ENCODE data around the gene THAP11.
"Not testable (repeated sequence)": the region's sequence is repeated elsewhere in the genome, so short reads cannot be mapped to it uniquely, and the experiment has no call there.

THAP11 gene

DNA sequence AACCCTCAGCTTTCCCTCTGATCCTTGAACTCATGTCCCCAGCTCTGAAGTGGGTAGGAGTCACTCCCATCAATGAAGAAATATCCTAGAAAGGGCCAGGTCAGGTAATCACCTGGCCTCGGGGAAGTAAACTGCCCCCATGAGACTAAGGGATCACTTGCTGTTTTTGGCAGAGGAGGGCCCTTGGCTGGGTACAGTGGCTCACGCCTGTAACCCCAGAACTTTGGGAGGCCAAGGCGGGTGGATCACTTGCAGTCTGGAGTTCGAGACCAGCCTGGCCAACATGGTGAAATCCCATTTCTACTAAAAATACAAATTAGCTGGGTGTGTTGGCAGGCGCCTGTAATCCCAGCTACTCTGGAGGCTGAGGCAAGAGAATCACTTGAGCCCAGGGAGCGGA, 21.9 kb downstream of the THAP11 start:
- DNase-seq = not testable (repeated sequence)

DNA sequence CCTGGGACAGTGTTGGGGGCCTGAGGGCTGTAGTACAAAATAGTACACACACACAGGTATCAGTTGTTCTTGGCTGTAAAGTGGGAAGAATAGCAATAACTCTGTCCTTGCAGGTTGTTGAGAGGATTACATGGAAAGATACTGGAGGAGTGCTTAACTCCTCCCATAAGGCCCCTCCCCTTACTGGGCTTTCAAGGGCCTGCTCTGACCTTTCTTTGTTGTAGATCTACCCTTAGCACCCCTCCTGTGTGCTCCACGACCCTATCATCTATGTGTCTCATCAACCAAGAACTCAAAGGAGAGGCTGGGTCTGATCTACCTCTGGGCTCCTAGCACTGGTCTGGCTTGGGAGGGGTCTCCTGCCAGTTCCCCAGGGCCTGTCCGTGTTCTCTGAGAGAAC, 22.5 kb downstream of the THAP11 start:
- DNase-seq = no peak

DNA sequence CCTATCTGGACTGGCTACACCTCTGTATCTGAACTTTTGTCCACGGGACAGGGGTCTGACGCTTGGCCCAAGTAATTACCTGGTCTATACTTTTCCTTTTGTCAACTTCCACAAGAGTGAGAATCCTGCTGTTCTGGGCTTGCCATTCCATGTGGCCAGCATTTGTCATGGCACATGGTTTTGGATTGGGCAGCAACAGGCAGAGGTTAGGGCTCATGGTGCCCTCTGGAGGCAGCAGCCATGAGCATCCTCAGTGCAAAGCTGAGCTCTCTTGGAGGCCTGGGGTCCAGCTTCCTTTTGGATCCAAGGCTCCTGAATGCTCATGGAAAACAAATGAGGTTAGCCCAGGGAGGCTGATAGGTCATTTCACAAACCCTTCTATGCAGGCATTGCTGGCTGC, 23.2 kb downstream of the THAP11 start:
- DNase-seq = peak in 1 of 5 donors; percentile 24

DNA sequence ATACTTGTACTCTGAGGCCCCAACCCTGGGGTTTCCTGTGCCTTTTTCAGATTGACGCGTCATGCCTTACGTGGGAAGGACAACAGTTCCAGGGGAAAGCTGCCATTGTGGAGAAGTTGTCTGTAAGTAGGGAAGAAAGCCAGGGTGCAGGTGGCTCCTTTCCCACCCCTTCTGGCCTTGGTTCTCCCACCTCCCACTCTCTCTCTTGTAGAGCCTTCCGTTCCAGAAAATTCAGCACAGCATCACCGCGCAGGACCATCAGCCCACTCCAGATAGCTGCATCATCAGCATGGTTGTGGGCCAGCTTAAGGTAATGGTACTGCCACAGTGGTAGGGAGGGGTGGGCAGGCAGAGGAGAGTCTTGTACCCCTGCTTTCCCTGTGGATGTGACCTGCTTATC, 26.2 kb downstream of the THAP11 start:
- no peak for DNase-seq

DNA sequence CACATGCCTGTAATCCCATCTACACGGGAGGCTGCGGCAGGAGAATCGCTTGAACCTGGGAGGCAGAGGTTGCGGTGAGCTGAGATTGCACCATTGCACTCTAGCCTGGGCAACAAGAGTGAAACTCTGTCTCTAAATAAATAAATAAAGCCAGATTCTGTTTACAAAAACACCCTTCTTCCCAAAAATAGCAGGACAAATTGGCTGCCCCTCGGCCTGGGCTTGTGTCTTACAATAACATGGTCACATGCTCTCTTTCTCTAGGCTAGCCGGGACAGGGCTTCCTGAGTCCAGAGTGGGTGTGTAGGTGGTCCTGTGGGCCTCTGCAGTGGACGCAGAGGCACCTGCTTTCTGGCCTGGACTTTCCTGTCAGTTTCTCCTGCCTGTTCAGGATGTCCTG, 27.5 kb downstream of the THAP11 start:
- DNase-seq = no peak

DNA sequence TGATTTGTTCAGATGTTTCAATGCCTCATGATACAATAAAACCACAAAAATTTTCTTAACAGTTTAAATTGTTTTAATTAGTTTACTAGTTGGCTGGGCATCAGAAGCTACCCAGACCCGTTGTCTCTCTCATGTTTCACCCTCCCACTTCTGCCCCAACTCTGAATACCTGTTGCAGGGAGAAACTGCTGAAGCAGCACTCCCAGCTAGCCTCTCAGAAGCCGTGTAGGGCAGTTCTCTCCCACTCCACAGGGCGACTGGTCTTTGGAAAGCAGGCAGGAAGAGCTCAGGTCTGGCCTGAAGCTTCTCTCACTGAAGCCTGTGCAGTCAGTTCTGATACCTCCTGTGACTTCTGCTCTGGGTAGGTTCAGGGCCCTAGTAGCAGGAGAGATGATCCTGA, 29.1 kb downstream of the THAP11 start:
- DNase-seq = no peak

DNA sequence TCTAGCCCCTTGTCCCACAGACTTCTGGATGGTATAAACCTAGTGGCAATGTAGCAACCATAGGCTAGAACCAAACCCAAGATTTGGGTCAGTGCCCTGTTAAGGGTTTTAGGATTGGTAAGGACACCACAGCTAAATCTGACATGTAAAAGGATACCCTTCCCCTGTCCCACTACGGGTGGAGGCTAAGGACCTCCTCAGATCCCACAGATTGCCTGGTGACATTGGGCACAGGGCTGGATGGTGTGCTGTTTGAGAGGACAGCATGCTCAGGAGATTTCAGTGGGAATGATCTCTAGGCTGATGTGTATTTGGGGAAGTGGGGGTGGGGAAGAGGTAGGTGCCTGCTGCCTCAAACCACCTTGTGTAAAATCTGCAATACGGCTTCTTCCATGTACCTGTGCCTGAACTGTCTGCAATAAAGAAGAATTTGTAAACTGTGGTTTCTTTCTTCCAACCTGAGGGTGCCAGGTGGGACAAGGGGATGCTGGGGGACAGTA, 30.1 kb downstream of the THAP11 start:
- DNase-seq = no peak

DNA sequence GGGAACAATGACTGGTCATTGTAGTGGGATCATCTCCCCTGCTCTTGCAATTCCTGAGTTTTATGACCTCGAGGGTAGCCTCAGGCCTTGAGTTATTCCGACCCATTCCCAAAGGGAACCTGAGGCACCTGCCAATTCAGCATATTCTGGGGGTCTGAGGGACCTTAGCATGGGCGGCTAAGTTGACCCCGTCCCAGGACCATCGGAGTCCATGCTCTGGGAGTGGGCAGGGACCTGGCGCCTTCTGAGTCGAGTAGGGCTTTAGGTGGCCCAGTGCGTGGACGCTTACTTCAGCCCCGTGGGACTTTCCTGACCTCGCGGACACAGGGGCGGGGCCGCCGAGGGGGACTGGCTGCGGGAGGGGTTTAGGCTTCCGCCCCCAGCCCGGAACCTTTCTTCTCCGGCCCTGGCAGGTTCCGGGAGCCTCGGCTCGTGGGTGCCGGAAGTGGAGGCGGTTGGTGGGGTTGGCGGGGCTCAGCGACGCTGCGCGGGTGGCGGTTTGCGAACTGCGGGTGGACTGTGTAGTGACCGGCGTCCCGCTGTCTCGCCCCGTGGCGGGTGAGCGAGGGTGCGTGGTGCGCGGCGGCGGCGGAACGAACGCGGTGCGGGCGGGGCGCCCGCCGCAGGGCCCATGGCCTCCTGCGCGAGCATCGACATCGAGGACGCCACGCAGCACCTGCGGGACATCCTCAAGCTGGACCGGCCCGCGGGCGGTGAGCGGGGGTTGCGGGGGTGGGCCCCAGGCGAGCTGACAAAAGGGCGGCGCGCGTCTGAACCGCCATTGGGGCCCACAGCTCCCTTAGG, 30.7 kb downstream of the THAP11 start, which contains the start of gene EDC4:
EDC4 (plus strand) TSS at position 422 of the 804 bp plus-strand sequence; CDS start at position 632, 210 bp downstream.
- peak; percentile 74 to 85 (median 78) for DNase-seq

DNA sequence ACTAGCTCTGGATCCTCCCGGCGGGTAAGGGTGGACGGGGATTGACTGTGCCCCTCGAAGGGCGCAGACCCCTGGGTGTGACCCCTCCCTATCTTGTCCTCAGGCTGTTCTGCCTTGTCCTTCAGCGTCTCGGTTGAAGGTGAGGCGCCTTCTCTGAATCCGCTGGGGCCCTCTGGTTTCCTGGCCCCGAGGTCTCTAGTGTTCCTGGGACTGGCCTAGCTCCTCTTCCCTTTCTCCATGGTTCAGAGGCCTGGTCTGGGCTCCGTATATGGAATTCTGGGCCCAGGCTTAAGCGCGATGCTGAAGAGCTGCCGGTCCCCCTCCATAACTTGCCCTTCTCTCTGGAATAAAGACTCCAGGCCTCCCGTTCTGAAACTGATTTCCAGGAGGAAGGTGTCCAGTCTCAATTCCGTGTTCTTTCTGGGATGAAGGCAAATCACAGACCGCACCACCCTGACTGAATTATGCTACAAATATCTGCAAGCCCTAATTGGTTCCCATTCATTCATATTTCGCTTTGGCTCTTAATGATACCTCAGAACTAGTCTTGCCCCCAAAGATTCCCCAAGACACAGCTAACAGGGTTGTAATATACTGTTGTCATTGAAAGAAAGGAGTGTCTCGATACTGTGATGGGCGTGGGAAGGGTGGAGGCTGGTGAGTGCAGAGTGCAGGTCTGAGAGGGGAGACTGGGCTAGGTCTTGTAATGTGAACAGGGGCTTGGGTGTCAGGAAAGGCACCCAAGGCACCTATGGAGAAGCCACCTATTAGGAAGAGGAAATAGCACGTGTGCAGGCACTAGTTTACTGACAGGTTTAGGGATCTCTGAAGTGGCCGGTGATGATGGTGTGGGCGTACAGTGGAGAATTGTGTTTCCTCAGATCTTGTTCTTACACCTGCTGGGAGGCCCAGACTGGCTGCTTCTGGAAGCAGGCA, 31.6 kb downstream of the THAP11 start:
- no peak for DNase-seq

DNA sequence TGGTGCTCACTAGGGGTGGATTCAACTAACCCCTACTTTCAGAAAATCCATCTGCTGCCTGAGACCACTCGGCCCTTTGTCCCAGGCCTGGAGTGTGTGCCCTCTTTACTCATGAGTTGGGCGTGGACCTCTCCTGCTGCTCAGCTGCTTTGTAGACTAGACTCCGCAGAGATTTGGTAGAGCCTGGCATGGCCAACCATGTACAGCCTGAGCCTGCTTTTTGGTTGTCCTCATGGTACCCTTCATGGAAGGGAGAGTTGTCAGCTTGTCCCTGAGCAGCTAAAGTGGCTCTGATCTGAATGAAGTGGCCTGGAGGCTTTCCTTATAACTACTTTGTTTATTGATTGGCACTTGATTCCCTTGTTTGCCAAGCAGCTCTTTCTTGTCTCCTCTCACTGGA, 32.3 kb downstream of the THAP11 start:
- no peak for DNase-seq

DNA sequence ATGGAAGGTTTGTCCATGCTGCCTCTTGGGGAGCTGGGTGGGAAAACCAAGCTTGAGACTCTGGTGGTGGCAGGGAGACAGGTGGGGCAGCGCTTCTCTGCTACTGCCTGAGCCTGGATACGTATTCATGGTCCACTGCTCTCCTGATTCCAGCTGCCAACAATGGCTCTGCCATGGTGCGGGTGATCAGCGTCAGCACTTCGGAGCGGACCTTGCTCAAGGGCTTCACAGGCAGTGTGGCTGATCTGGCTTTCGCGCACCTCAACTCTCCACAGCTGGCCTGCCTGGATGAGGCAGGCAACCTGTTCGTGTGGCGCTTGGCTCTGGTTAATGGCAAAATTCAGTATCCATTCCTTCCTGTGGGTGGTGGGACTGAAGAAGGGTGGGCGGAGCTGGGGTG, 34.9 kb downstream of the THAP11 start:
- no peak for DNase-seq

DNA sequence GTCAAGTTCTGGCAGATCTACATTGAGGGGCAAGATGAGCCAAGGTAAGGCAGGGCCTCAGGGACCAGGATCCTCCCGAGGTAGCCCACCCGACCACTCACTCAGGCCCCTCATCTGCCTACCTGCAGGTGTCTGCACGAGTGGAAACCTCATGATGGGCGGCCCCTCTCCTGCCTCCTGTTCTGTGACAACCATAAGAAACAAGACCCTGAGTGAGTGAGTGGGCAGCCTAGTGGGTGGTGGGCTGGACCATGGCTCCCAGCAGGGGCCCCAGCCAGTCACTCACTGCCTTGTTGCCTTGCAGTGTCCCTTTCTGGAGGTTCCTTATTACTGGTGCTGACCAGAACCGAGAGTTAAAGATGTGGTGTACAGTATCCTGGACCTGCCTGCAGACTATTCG, 36.1 kb downstream of the THAP11 start:
- no peak for DNase-seq

DNA sequence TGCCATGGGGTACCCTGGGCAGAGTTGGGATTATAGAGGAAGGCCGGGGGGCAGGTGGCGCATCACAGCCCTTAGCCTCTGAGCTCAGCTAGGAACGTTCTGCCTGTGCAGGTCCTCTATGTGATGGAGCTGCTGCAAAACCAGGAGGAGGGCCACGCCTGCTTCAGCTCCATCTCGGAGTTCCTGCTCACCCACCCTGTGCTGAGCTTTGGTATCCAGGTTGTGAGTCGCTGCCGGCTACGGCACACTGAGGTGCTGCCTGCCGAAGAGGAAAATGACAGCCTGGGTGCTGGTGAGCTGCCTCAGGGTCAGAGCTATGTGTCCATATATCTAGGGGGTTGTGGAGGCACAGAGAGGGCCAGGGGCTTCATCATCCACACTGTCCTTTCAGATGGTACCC, 36.7 kb downstream of the THAP11 start:
- DNase-seq = no peak

DNA sequence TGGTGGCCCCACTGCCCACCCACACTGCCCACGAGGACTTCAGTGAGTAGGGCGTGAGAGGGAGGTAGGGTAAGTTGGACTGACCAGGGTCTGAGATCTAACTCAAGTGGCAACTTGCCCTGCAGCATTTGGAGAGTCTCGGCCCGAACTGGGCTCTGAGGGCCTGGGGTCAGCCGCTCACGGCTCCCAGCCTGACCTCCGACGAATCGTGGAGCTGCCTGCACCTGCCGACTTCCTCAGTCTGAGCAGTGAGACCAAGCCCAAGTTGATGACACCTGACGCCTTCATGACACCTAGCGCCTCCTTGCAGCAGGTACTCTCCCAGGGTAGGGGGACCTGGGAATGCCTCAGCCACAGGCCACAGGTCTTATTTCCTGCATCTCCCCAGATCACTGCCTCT, 37.3 kb downstream of the THAP11 start:
- DNase-seq = no peak

DNA sequence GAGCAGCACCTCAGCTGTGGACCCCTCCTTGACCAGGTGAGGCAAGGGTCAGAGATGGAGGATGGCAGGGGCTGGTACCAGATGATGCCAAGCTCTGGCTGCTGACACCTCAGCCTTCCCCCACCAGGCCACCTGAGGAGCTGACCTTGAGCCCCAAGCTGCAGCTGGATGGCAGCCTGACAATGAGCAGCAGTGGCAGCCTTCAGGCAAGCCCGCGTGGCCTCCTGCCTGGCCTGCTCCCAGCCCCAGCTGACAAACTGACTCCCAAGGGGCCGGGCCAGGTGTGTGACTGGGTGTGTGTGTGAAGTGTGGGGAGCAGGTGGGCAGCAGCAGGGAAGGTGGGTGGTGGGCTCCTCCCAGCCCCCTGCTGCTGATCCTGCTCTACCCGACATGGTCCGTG, 37.8 kb downstream of the THAP11 start:
- DNase-seq = no peak

DNA sequence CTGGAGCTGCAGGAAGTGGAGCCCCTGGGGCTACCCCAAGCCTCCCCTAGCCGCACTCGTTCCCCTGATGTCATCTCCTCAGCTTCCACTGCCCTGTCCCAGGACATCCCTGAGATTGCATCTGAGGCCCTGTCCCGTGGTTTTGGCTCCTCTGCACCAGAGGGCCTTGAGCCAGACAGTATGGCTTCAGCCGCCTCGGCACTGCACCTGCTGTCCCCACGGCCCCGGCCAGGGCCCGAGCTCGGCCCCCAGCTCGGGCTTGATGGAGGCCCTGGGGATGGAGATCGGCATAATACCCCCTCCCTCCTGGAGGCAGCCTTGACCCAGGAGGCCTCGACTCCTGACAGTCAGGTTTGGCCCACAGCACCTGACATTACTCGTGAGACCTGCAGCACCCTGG, 38.5 kb downstream of the THAP11 start:
- DNase-seq = no peak

DNA sequence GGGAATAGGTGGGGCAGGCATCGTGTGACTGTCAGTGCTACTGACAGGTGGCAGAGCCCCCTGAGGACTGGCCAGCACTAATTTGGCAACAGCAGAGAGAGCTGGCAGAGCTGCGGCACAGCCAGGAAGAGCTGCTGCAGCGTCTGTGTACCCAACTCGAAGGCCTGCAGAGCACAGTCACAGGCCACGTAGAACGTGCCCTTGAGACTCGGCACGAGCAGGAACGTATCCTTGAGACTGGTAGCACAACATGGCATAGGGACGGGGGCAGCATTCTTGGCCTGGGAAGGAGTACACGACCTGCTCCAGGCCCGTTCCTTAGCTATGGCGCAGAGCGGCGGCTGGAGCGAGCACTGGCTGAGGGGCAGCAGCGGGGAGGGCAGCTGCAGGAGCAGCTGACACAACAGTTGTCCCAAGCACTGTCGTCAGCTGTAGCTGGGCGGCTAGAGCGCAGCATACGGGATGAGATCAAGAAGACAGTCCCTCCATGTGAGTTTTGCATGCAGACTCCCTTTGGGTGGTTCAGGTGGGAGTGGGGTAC, 39.6 kb downstream of the THAP11 start:
- no peak for DNase-seq

DNA sequence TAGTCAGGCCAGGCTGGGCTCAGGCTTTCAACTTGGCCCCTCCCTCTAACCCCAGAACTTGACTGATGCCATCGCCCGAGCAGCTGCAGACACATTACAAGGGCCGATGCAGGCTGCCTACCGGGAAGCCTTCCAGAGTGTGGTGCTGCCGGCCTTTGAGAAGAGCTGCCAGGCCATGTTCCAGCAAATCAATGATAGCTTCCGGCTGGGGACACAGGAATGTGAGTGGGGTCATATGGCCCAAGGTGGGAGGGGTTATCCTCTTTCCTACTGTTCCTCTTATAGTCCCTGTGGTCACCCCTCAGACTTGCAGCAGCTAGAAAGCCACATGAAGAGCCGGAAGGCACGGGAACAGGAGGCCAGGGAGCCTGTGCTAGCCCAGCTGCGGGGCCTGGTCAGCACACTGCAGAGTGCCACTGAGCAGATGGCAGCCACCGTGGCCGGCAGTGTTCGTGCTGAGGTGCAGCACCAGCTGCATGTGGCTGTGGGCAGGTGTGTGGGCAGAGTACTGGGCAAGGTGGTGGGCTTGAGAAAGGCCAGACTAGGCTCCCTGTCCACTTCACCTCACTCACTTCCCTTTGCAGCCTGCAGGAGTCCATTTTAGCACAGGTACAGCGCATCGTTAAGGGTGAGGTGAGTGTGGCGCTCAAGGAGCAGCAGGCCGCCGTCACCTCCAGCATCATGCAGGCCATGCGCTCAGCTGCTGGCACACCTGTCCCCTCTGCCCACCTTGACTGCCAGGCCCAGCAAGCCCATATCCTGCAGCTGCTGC, 40.4 kb downstream of the THAP11 start:
- no peak for DNase-seq

DNA sequence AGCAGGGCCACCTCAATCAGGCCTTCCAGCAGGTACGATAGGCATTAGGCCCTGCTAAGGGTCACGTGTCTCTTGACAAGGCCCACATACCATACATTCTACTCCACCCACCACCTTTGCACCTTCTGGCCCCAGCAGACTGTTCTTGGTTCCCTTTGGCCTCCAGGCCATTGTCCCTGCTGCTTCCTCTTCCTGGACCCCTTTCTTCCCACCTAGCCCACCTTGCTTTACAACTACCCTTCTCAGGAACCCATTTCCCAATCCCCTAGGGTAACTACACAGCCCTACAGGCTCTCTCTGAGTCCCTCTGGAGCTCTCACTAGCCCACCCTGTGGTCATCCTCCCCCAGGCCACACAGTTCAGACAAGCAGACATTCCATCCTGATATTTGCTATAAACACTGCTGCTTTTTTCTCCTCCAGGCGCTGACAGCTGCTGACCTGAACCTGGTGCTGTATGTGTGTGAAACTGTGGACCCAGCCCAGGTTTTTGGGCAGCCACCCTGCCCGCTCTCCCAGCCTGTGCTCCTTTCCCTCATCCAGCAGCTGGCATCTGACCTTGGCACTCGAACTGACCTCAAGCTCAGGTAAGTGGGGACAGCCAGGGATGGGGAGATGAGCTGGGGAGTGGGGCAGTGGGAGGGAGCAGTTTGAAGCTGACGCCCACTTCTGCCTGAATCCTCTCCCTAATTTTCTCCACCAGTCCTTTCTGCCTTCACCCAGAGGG, 41.2 kb downstream of the THAP11 start:
- no peak for DNase-seq

DNA sequence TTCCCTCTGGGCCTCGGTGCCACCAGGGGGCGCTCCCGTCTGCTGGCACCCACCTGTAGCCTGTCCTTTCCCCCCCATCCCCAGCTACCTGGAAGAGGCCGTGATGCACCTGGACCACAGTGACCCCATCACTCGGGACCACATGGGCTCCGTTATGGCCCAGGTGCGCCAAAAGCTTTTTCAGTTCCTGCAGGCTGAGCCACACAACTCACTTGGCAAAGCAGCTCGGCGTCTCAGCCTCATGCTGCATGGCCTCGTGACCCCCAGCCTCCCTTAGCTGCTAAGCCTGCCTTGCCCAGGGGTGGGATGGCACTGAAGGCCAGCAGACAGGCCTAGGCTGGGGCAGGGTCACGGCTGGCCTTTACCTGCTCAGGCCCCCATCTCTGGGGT, 41.7 kb downstream of the THAP11 start:
- peak; percentile 49 to 69 (median 62) for DNase-seq

DNA sequence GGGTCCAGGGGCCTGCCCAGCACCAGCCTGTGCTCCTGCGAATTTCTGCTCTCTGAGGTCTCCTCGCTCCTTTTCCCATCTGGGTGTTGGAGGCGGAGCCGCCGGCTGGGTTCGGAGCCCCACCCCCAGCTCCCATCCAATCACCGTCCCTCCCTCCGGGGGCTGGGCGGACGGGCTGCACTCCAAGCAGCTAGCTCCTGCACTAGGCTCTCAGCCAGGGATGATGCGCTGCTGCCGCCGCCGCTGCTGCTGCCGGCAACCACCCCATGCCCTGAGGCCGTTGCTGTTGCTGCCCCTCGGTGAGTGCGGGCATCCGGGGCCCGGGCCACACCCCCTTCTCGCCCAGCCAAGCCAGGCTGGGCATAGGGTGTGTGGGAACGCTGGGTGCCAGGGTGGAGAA, 42.6 kb downstream of the THAP11 start, which contains the start of gene NRN1L:
NRN1L (plus strand) TSS at position 202 of the 400 bp plus-strand sequence; CDS start at position 221, 19 bp downstream.
- no peak for DNase-seq

DNA sequence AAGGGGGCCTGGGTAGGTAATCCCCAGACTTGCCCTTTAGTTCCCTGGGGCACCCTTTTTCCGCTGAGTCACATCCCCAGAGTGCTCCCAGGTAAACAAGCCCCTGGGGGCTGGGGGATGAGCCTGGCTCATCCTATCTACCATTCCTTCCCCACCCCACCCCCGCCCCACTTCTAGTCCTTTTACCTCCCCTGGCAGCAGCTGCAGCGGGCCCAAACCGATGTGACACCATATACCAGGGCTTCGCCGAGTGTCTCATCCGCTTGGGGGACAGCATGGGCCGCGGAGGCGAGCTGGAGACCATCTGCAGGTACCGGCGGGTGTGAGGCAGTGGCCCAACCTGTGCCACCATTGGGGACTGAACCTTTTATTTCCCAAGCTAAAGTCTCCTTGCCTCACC, 43.4 kb downstream of the THAP11 start:
- DNase-seq = no peak

Data from T-helper 1 cell (primary cell).